Activated CD8-positive, alpha-beta memory T cell treated with anti-CD3 and anti-CD28 coated beads for 48 hours (primary cell): ENCODE measurements around the gene ADAP1.

Experiments
- DNase-seq, 3 experiments: peaks; one replicate each; pipeline ENCODE4 v3.0.0-alpha.2; 2020; ENCODE audit warnings: low read depth in 2 of 3, low spot score in 2 of 3

Gene ADAP1

DNA sequence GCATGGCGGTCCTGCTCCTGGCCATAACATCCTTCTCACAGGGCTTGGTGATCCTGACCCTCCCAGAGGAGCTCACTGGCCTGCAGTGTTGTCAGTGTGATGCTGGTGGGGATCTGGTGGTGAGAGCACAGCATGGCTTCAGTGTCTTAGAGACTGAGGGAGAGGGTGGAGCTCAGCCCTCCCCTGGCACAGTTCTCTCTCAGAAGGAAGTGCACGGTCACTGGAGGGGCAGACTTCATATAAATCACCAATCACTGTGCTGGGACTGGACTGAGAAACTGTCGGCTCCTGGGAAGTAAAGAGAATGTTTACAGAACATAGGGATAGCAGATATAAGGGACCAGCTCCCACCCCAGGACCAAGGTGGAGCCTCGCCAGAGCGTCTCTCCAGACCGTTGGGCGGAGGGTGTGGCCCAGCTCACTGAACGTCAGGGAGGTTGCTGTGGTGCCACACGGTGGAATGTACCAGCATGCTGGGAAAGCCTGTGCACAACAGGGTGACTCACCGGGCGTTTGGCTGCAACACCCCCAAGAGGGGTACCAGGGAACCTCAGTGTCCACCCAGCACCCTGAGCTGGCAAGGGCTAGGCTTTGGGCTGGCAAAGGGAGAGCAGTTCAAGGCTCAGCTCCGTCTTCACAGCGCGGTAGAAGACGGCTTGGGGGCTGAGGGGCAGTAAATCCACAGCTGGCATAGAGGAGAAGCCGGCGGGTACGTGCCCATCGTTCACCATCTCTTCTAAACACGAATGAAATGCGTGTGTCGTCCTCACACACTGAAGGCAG lies 86.9 kb downstream of the ADAP1 start:
- no peak for DNase-seq

DNA sequence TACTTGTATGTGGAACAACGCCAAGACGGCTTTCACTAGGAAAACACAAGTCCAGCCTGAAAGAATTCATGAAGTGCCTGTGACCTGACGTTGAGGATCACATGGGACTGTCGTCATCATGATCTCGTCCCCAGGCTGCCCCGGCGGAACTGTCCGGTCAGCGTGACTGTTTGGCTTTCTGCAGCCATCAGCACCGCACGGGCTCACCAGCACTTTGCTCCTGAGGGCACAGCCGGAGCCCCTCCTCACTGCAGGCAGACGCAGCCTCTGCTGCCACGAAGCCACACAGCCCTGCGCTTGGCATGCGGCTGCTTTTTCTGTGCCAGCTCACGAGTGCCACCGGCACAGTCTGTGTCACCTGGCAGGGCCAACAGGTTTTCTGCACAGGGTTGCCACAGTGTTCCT lies 87.5 kb downstream of the ADAP1 start:
- no peak for DNase-seq

DNA sequence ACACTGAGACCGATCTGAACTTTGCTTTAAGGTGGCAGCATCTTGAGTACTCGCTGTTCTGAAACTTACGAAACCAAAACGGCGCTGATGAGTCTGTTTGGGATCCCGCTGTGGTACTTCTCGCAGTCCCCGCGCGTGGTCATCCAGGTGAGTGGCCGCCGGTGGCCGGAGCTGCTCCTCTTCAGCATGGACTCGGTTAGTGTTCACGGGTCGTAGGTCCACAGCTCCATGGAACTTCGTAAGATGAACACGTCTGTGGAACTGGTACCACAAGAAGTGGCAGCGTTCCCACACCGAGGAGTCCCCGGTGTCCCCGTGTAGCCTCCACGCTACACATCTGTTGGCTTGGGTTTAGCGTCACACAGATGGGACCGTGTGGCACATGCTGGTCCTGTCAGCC lies 88.6 kb downstream of the ADAP1 start:
- no peak for DNase-seq

DNA sequence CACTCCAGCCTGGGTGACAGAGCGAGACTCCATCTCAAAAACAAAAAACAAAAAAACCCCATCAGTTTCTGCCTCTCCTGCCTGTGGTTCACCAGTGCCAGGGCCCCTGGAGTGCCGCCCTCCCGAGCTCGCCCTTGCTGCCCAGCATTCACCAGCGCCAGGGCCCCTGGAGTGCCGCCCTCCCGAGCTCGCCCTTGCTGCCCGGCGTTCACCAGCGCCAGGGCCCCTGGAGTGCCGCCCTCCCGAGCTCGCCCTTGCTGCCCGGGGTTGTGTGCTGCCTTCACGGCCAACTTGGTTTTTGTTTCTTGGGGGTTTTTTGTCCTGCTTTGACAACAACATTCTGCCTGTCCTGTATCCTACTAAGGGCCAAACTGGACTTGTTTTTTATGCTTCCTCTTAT lies 91.4 kb downstream of the ADAP1 start:
- DNase-seq: no peak

DNA sequence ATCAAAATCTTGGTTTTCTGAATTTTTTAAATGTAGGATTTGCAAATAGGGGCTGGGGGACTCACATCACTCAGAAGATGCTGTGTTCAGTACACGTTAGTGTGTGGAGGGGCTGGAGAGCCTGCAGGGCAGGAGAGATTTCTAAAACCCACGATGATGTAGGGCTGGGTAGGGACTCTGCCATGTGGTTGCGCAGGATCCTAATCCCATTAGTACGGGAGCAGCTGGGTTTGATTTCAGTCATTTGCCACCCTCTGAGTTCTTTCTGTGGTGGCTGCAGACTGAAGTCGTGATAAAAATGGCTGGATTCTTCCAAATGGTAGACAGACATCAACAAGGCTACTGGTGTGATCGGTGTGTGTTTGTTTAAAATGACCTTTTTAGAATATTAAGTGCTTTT lies 92.3 kb downstream of the ADAP1 start:
- DNase-seq: no peak

DNA sequence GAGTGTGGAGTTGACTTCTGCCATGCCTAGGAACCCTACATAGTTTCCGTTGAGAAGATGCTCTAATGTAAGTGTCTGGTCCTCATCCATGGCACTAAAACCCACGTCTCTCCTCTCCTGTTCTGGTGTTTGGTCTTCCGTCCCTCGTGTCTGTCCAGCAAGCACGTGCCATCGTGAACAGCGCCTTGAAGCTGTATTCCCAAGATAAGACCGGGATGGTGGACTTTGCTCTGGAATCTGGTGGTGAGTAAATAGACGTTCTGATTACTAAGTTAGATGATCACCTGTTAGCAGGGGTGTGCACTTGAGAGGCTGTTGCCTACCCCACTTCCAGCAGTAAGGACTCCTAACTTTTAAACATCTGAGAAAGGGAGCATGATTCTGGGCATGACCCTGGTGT lies 93.3 kb downstream of the ADAP1 start:
- DNase-seq: no peak

DNA sequence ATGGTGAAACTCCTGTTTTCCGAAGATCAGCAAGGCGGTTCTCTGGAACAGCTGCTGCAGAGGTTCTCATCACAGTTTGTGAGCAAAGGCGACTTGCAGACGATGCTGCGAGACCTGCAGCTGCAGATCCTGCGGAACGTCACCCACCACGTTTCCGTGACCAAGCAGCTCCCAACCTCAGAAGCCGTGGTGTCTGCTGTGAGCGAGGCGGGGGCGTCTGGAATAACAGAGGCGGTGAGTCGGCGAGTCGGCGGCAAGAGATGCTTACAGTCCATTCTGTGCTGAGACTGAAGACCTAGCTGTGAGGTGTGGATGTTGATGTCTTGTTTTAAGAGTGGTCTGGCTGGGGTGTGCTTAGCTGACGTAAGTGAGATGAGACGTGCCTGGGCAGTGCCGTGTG lies 94.3 kb downstream of the ADAP1 start:
- no peak for DNase-seq

DNA sequence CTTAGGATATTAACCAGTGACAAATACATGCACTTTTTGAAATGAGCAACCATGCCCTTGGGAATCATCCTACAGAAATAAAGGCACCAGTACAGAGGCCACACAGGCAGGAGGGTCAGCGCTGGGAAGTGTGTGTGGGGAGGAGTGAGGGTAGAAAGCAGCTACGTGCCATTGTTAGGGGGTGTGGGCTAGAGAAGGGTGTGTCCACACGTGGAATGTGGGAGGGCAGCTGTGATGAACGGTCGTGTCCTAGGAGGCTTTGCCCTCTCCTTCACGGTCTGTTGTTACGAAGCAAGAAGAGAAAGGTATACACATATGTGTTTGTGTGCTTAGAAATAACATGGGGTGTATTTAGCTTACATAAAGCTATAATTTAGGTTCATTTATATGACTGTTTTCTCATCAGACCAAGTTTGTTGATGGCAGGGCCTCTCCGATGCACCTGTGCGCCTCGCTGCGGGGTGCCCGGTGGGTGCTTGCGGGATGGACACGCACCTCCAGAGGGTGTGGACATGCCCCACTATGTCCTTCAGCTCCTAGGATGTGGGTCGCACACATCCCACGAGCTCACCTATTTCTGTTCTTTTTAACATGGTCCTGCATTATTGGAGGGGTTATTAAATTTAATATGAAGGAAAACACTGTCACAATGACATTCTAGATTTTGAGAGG lies 95.0 kb downstream of the ADAP1 start:
- DNase-seq: no peak

DNA sequence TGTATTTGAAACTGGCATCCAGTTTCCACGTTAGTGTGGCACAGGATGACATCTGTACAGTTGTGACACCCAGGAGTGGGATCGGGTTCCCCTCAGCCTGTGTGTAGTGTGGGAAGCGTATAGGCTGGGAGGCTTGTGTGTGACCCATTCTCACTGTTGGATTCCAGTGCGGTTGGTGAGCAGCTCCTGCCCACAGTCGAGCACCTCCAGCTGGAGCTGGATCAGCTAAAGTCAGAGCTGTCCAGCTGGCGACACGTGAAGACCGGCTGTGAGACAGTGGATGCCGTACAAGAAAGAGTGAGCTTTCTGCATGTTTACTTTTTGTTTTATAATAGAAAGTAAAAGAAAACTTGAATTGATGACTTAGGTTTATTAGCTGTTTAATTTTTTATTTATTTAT lies 96.8 kb downstream of the ADAP1 start:
- DNase-seq: no peak

DNA sequence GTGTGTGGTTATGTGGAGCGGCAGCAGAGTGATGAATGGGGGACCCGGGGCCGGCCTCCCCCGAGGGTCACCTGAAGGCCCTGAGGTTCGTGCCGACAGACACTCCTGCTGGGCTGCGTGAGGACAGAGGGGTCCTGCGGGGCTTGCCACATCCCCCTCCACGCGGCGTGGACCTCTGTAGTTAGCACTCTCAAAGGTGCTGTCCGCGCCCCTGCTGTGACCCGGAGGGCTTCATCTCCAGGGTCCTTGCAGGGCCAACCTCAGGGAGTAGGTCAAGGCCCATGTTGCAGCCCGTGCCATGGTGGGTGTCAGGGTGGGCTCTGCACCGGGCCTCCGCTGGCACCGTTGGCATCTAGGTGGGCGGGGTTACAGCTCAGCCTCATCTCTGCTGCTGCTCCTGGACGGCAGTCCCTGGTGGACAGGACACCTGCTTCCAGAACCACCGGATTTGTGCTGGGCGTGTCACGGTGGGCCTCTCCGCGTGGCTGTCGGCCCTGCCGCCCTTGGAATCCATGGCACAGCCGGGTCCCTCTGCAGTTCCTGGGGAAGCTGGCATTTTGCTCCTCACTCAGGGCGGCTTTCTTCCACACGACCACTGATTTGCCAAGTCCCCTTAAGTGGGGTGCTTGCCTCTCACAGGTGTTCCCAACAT lies 97.9 kb downstream of the ADAP1 start:
- no peak for DNase-seq

DNA sequence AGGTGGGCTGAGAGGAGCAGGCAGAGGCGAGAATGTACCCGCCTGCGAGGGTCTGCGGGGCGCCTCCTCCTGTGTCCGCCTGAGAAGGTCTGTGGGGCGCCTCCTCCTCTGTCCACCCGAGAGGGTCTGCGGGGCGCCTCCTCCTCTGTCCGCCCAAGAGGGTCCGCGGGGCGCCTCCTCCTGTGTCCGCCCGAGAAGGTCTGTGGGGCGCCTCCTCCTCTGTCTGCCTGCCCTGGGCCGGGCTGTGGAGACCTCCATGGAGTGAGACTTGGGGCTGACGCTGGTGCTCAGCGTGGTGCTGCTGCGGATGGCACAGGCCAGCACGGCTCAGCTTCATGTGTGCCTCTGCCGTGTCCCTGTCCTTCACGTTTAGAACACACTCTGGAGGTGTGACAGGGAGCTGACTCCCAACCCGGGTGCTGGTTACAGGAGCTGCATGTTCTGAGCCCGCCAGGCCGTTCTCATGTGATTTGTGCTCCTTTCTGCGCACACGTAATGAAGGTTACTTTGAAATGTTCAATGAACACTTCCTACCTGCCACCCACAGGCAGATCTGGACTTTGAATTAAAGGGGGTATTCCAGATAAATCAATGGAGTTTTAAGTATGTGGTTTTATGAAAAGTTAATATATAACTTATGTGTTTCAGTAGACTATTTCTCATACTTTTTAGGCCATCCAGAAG lies 98.7 kb downstream of the ADAP1 start:
- DNase-seq: no peak

DNA sequence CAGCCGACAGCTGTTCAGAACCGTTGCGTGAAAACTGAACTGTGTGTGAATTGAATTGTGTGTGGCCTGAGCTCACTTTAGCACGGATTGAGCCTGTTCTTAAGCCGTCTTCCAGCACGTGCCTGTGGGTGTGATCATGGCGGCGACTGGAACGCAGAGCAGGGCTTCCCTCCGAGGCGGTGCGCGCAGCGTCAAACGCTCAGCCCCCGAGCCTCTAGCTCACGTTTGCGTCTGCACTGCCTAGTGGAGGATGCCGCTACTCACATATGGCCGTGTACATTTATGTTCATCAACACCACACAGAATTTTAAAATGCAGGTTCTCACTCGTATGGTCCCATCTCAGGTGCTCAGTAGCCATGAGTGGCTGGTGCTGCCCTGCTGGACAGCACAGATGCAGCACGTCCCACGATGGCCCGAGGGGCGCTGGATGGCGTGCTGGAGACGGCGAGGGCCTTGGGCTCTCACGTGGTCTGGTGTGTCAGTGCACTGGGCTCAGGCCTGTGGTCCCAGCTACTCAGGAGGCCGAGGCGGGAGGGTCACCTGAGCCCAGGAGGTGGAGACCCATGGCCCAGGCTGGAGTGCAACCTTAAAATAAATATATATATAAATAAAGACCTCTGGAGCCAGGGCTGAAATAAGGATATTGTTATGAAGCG lies 100.2 kb downstream of the ADAP1 start:
- DNase-seq: no peak

DNA sequence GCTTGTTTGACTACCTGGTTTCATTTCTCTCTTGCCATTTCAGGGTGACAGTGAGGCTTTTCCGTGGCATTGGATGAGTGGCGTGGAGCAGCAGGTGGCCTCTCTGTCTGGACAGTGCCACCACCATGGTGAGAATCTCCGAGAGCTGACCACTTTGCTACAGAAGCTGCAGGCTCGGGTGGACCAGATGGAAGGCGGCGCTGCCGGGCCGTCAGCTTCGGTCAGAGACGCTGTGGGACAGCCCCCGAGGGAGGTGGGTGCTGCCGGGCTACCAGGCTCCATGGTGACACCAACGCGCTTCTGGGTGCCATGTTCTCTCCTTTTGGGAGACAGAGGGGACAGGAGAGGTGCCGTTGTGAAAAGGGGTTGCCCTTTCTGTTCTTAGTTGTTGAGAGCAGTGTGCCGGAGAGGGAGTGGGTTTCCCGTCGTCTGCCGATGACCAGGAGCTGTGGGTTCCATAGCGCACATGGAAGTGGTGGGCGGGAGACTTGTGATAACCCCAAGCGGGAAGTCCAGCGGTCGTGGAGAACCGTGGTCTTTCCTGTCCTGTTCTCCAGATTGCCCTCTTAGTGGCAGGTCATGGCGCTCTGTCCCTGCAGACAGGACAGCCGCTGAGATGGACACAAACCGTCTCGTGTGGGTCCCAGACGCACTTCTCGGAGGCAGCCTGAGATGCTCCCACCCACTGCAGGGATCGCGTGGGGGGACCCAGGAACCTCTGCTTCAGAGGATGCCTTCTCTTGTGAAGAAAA lies 100.9 kb downstream of the ADAP1 start:
- DNase-seq: no peak

DNA sequence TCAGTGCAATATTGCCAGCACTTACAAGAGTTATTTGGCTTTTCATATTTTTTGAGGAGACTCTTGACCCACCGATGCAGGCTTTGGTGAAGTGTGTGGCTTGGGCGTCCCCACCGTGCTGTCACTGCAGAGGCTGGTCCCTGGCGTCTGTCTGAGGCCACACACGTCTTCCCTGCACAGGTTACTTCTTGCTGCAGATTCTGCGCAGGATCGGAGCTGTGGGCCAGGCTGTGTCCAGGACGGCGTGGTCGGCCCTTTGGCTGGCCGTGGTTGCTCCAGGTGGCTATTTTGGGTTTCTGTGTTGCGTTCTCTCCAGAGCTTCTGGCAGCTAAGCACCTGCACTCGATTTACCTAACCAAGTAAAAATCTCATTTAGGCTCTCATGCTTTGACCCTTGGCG lies 103.3 kb downstream of the ADAP1 start:
- no peak for DNase-seq

DNA sequence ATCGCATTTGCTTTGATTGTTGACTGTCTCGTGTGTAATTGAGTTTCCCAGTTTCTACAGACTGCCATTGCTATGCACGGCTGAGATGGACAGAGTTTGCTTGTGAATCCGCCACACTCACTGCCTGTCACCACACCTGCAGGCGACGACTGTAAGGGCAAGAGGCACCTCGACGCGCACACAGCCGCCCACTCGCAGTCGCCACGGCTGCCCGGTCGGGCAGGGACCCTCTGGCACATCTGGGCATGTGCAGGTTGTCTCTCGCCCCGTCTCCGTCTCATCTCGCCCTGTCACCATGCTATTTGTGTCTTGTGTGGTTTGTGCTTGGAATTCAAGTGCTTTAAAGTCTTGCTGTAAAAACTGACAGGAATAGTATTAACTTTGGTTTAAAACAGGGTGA lies 104.7 kb downstream of the ADAP1 start:
- no peak for DNase-seq

DNA sequence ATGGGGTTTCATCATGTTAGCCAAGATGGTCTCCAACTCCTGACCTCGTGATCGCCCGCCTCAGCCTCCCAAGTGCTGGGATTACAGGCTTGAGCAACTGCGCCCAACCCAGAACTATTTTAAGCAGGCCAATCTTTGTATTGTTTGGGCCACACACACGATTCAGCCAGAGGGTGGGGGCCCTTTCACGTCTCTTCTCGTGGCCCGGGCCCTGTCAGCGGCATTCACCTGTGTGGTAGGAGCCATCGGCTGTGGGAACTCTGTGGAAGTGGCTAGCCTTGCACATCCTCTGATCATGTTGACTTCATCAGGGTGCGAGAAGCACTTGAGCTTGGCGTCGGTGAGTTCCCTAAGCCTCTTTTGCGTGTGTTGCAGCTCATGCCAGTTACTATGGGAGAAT lies 105.3 kb downstream of the ADAP1 start:
- no peak for DNase-seq
